ENCODE measurements around the gene KIRREL3. TPM values are rescaled to one million over a fixed set of nuclear protein-coding genes. Genes with fewer than 3 reads are reported as not detected.

KIRREL3 gene
- polyA plus RNA-seq, 1 donor (not counting 4 experiments of a cell fraction or from before 2014, with no cell fraction given), result 0.04 TPM

DNA sequence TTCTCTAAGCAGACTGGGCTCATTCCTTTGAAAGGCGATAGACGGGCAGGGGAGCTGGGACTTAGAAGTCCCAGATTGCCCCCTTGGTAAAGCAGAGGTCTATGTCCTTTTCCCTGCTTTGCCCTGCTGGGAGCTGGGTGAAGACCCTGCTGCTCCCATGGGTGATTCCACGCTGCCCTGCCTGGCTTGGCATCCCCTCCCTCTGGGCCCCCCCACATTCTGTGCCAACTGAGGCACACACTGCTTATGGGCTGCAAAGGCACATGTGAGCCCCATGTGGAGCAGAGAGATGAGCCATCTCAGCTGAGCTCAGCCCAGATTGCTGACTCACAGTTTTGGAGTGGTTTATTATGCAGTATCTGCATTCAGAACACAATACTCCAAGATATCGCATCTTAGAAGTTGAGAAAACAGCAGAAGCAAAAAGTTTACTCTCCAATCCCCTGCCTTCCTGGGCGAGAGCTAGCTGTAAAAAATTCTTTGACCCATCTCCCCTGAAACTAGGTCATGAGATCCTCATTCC lies 517.9 kb downstream of the KIRREL3 start:
- no peak overlapping the region for H3K4me2 ChIP-seq (ENCODE audit: control insufficient read depth, extremely low read depth, insufficient read depth, low read depth, low read length)
- no peaks in the 10 kb centered on the region for H3K27me3 ChIP-seq (ENCODE audit: control insufficient read depth, extremely low read depth, insufficient read depth, low read length)
- DNase-seq (ENCODE audit: low read depth, low spot score) (no peak), FAIRE-seq (peak; percentile 13)
- peaks cover 4% of the 10 kb centered on the region for H3K4me1 ChIP-seq (ENCODE audit: control insufficient read depth, extremely low read depth, insufficient read depth, low read length)
- no peak for TF ChIP-seq EZH2 (IDR thresholded peaks at IDR 0.05; ENCODE audit: low read length)
- TF ChIP-seq, protein P1, sequence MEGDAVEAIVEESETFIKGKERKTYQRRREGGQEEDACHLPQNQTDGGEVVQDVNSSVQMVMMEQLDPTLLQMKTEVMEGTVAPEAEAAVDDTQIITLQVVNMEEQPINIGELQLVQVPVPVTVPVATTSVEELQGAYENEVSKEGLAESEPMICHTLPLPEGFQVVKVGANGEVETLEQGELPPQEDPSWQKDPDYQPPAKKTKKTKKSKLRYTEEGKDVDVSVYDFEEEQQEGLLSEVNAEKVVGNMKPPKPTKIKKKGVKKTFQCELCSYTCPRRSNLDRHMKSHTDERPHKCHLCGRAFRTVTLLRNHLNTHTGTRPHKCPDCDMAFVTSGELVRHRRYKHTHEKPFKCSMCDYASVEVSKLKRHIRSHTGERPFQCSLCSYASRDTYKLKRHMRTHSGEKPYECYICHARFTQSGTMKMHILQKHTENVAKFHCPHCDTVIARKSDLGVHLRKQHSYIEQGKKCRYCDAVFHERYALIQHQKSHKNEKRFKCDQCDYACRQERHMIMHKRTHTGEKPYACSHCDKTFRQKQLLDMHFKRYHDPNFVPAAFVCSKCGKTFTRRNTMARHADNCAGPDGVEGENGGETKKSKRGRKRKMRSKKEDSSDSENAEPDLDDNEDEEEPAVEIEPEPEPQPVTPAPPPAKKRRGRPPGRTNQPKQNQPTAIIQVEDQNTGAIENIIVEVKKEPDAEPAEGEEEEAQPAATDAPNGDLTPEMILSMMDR (optimal IDR thresholded peaks at IDR 0.05 in 1 of 3, IDR thresholded peaks at IDR 0.05 in 1 of 3, conservative IDR thresholded peaks at IDR 0.05 in 1 of 3; ENCODE audit: extremely low read depth in 1 of 3, insufficient read depth in 2 of 3, low read length in 3 of 3), result no peak
- H3K79me2 ChIP-seq (ENCODE audit: control insufficient read depth, insufficient read depth, low read length), result no peaks in the 10 kb centered on the region
- no peak overlapping the region for H2AFZ ChIP-seq (ENCODE audit: control insufficient read depth, low read length)
- H3K4me3 ChIP-seq (ENCODE audit: control insufficient read depth in 2 of 3, extremely low read depth in 1 of 3, insufficient read depth in 2 of 3, low read depth in 1 of 3, low read length in 3 of 3), result no peak overlapping the region
- H3K9me1 ChIP-seq (ENCODE audit: control insufficient read depth, extremely low read depth, insufficient read depth, low read length), result no peaks in the 10 kb centered on the region
- H3K9me3 ChIP-seq (ENCODE audit: control insufficient read depth, low read depth, low read length), result no peaks in the 10 kb centered on the region
- no peaks in the 10 kb centered on the region for H3K36me3 ChIP-seq (ENCODE audit: control insufficient read depth in 2 of 2, extremely low read depth in 1 of 2, insufficient read depth in 2 of 2, low read length in 2 of 2)
- dilution Hi-C loops (cut with MboI; ENCODE audit: extremely low pct_ligation_motif_present, low sequenced_read_pairs), result no loop called here
- no peak overlapping the region for H3K27ac ChIP-seq (ENCODE audit: control insufficient read depth, insufficient read depth, low read length)
- no peaks in the 10 kb centered on the region for H4K20me1 ChIP-seq (ENCODE audit: control insufficient read depth, extremely low read depth, insufficient read depth, low read length)
- no peak overlapping the region for H3K9ac ChIP-seq (ENCODE audit: control insufficient read depth, extremely low read depth, insufficient read depth, low read length)

DNA sequence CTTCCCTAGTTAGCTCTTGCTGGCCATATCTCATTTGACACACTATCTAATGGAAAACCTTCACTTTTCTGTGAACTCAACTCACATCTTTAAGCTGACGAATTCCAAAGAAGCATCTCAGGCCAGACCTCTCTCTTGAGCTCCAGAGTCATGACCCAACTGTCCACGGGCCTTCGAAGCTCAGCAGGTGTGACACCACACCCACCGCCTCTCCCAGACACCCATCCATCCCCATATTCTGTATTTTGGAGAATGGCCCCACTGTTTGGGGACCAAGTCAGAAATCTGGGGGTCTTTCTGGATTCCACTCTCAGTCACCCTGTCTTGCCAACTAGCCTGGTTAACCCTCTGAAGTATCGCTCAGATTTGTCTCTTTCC lies 519.3 kb downstream of the KIRREL3 start:
- Histone ChIP-seq H3K9me1 (ENCODE audit: control insufficient read depth, extremely low read depth, insufficient read depth, low read length) (no peaks in the 10 kb centered on the region), H3K4me2 (ENCODE audit: control insufficient read depth, extremely low read depth, insufficient read depth, low read depth, low read length) (no peak overlapping the region), H3K9me3 (ENCODE audit: control insufficient read depth, low read depth, low read length) (no peaks in the 10 kb centered on the region), H3K79me2 (ENCODE audit: control insufficient read depth, insufficient read depth, low read length) (no peaks in the 10 kb centered on the region), H3K36me3 (ENCODE audit: control insufficient read depth in 2 of 2, extremely low read depth in 1 of 2, insufficient read depth in 2 of 2, low read length in 2 of 2) (no peaks in the 10 kb centered on the region), H3K4me3 (ENCODE audit: control insufficient read depth in 2 of 3, extremely low read depth in 1 of 3, insufficient read depth in 2 of 3, low read depth in 1 of 3, low read length in 3 of 3) (no peak overlapping the region), H3K27ac (ENCODE audit: control insufficient read depth, insufficient read depth, low read length) (no peak overlapping the region), H3K4me1 (ENCODE audit: control insufficient read depth, extremely low read depth, insufficient read depth, low read length) (peaks cover 4% of the 10 kb centered on the region), H3K9ac (ENCODE audit: control insufficient read depth, extremely low read depth, insufficient read depth, low read length) (no peak overlapping the region), H4K20me1 (ENCODE audit: control insufficient read depth, extremely low read depth, insufficient read depth, low read length) (no peaks in the 10 kb centered on the region), H3K27me3 (ENCODE audit: control insufficient read depth, extremely low read depth, insufficient read depth, low read length) (no peaks in the 10 kb centered on the region), H2AFZ (ENCODE audit: control insufficient read depth, low read length) (no peak overlapping the region)
- TF ChIP-seq, protein P1 (optimal IDR thresholded peaks at IDR 0.05 in 1 of 3, IDR thresholded peaks at IDR 0.05 in 1 of 3, conservative IDR thresholded peaks at IDR 0.05 in 1 of 3; ENCODE audit: extremely low read depth in 1 of 3, insufficient read depth in 2 of 3, low read length in 3 of 3), result no peak
- no peak for TF ChIP-seq EZH2 (IDR thresholded peaks at IDR 0.05; ENCODE audit: low read length)
- no peak for FAIRE-seq
- no peak for DNase-seq (ENCODE audit: low read depth, low spot score)
- dilution Hi-C loops (cut with MboI; ENCODE audit: extremely low pct_ligation_motif_present, low sequenced_read_pairs), result no loop called here
